Endothelial cell of umbilical vein (primary cell): Measurements from ENCODE around the gene TIMM21. TPM values are rescaled to one million over a fixed set of nuclear protein-coding genes. Genes with fewer than 3 reads are reported as not detected.

Experiments
- BruUV-seq: library from RNA; stranded (reverse); fragments of 400-500 nt; replicated peaks from 2 replicates; lab custom pipeline; 2021; lab: Mats Ljungman, UMichigan
- CTCF ChIA-PET: fragments of 300-600, 350-600 bp; sonication (Branson Sonifier 250); formaldehyde crosslinking; loops from one replicate; lab custom pipeline; 2021; ENCODE audit warnings: antibody characterized with exemption, inconsistent platforms; lab: Charles Lee
- POLR2A ChIA-PET: fragments of 300-600, 350-600 bp; sonication (Branson Sonifier 250); formaldehyde crosslinking; loops from one replicate; lab custom pipeline; 2021; ENCODE audit warnings: antibody characterized with exemption, inconsistent platforms; lab: Charles Lee
- DNase-seq: peaks from one replicate; pipeline ENCODE4 v3.0.0-alpha.2; 2011; ENCODE audit warnings: low read depth, low spot score
- FAIRE-seq: peaks from 2 replicates; lab custom pipeline; 2011; peaks lifted over from hg19 to GRCh38; lab: Jason Lieb, UNC
- H2AFZ ChIP-seq: 2 replicates; pipeline ENCODE4 v1.6.0; 2012; ENCODE audit warnings: low read depth, low read length, control low read depth, inconsistent platforms
- H3K27ac ChIP-seq: 2 replicates; pipeline ENCODE4 v1.5.1; 2011; ENCODE audit warnings: low read depth, mild to moderate bottlenecking, control low read depth, low read length, moderate library complexity; ENCODE audit not compliant: insufficient read depth
- H3K27me3 ChIP-seq, 2 experiments: 2 replicates each; pipeline versions ENCODE4 v1.6.0 to v1.6.1; 2011; ENCODE audit warnings: low read length in 2 of 2, mixed read lengths in 1 of 2; ENCODE audit not compliant: control insufficient read depth in 2 of 2, insufficient read depth in 2 of 2
- H3K36me3 ChIP-seq, 2 experiments: 2 replicates in 1 of 2; 3 replicates in 1 of 2; pipeline ENCODE4 v1.5.1; 2011; ENCODE audit warnings: low read length in 2 of 2, mild to moderate bottlenecking in 1 of 2, moderate library complexity in 1 of 2; ENCODE audit not compliant: control insufficient read depth in 2 of 2, insufficient read depth in 2 of 2; ENCODE audit errors: extremely low read depth in 1 of 2
- H3K4me1 ChIP-seq: 3 replicates; pipeline ENCODE4 v1.5.1; 2011; ENCODE audit warnings: mild to moderate bottlenecking, low read length; ENCODE audit not compliant: control insufficient read depth, insufficient read depth; ENCODE audit errors: extremely low read depth
- H3K4me2 ChIP-seq: 2 replicates; pipeline ENCODE4 v1.6.1; 2011; ENCODE audit warnings: low read length, control low read depth, mixed read lengths; ENCODE audit not compliant: insufficient read depth
- H3K4me3 ChIP-seq, 3 experiments: fragments of 200-600 bp in 1 of 3; sonication (generic), shearing (Covaris generic) in 1 of 3; replicated peaks in 1 of 3; 2 replicates each; pipeline ENCODE4 v1.5.1; 2011 to 2016; ENCODE audit warnings: control low read depth in 3 of 3, low read length in 3 of 3, mild to moderate bottlenecking in 2 of 3, inconsistent platforms in 1 of 3, low read depth in 1 of 3, moderate library complexity in 1 of 3; ENCODE audit not compliant: insufficient read depth in 1 of 3
- H3K79me2 ChIP-seq: 2 replicates; pipeline ENCODE4 v1.6.0; 2012; ENCODE audit warnings: low read length, inconsistent platforms; ENCODE audit not compliant: control insufficient read depth, insufficient read depth
- H3K9ac ChIP-seq: replicated peaks from 2 replicates; pipeline ENCODE3; 2011; ENCODE audit warnings: low read length, control low read depth; ENCODE audit not compliant: insufficient read depth; ENCODE audit errors: extremely low read depth
- H3K9me1 ChIP-seq: replicated peaks from 3 replicates; pipeline ENCODE4 v1.6.0; 2011; ENCODE audit warnings: mild to moderate bottlenecking, low read length; ENCODE audit not compliant: control insufficient read depth, insufficient read depth; ENCODE audit errors: extremely low read depth
- H3K9me3 ChIP-seq: replicated peaks from 2 replicates; pipeline ENCODE4 v1.5.1; 2012; ENCODE audit warnings: low read length, inconsistent platforms; ENCODE audit not compliant: control insufficient read depth, insufficient read depth
- H4K20me1 ChIP-seq: replicated peaks from 2 replicates; pipeline ENCODE3; 2011; ENCODE audit warnings: mild to moderate bottlenecking, low read length; ENCODE audit not compliant: control insufficient read depth, insufficient read depth; ENCODE audit errors: extremely low read depth
- EZH2 ChIP-seq: IDR thresholded peaks from 2 replicates; pipeline ENCODE4 v1.6.1; 2012; ENCODE audit warnings: borderline replicate concordance, low read depth, mild to moderate bottlenecking, moderate library complexity, low read length, inconsistent platforms; ENCODE audit not compliant: severe bottlenecking
- FOS ChIP-seq: IDR thresholded peaks from 2 replicates; pipeline ENCODE4 v1.6.1; 2011; ENCODE audit warnings: mild to moderate bottlenecking, low read length, moderate library complexity, borderline replicate concordance; ENCODE audit not compliant: insufficient read depth
- JUN ChIP-seq: IDR thresholded peaks from 2 replicates; pipeline ENCODE4 v1.6.1; 2011; ENCODE audit warnings: borderline replicate concordance, low read depth; ENCODE audit not compliant: insufficient read length, insufficient read depth
- MYC ChIP-seq: IDR thresholded peaks from one replicate; pipeline ENCODE4 v1.6.1; 2011; ENCODE audit warnings: mild to moderate bottlenecking, low read depth, low read length
- POLR2AphosphoS5 ChIP-seq: IDR thresholded peaks from 2 replicates; pipeline ENCODE4 v1.6.1; 2012; ENCODE audit warnings: low read depth, mild to moderate bottlenecking, control low read depth, low read length, moderate library complexity; ENCODE audit not compliant: insufficient read depth
- dilution Hi-C: fragments of 300-500 bp; cut with MboI; formaldehyde crosslinking; loops from one replicate; pipeline ENCODE4 v1.15.0; 2019; ENCODE audit warnings: low sequenced_read_pairs; ENCODE audit not compliant: extremely low pct_ligation_motif_present
- intact Hi-C: fragments of 100-400 bp; cut with micrococcal nuclease; formaldehyde crosslinking; loops from one replicate; pipeline ENCODE4 v1.10.0; 2022
- polyA plus RNA-seq, 4 experiments: library from polyadenylated mRNA; depleted of rRNA in 3 of 4; stranded (reverse) in 3 of 4; unstranded in 1 of 4; fragments of >200 nt; gene quantifications; 2 replicates each; pipeline versions ENCODE4 v1.2.1 to v1.2.3, GENCODE V29; 2011 to 2012; ENCODE audit warnings: missing spikeins in 1 of 4
- total RNA-seq: library from RNA; stranded (reverse); gene quantifications from 2 replicates; pipeline ENCODE4 v1.2.3, GENCODE V29; 2021
- TF ChIP-seq, protein P1 (sequence below), 2 donors: IDR thresholded peaks; 1 replicate in 1 of 2; 2 replicates in 1 of 2; pipeline ENCODE4 v1.5.1; 2011; ENCODE audit warnings: low read length in 2 of 2, mild to moderate bottlenecking in 2 of 2, moderate library complexity in 2 of 2, control low read depth in 1 of 2, inconsistent platforms in 1 of 2, low read depth in 1 of 2; ENCODE audit not compliant: insufficient read depth in 1 of 2; ENCODE audit errors: extremely low read depth in 1 of 2
- TF ChIP-seq, protein P2 (sequence below): IDR thresholded peaks from 2 replicates; pipeline ENCODE4 v1.6.1; 2011; ENCODE audit not compliant: insufficient read depth, insufficient read length

Gene TIMM21
- total and polyA plus RNA-seq, 2 donors (not counting 3 experiments of a cell fraction or from before 2014, with no cell fraction given) = 22.9 to 38.9 TPM

DNA sequence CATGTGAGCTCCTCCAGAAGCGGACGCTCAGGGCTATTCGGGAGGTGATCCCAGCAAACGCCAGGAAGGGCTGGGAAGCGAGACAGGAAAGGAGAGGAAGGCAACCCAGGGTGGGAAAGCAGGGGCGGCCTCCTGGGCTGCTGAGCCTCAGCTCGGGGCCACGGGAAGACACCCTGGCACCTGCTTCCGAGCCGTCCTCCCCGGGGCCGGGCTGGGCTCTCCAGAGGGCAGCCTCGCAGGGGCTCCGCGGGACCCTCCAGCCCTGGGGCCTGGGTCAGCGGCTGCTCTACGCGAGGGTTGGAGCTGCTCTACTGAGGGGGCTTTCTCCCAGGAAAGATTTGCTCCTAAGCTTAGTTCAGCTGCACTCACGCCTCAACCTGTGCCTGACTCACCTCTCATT, 34.0 kb downstream of the TIMM21 start:
- no peak for TF ChIP-seq FOS
- no peak for TF ChIP-seq JUN
- TF ChIP-seq, protein P1, sequence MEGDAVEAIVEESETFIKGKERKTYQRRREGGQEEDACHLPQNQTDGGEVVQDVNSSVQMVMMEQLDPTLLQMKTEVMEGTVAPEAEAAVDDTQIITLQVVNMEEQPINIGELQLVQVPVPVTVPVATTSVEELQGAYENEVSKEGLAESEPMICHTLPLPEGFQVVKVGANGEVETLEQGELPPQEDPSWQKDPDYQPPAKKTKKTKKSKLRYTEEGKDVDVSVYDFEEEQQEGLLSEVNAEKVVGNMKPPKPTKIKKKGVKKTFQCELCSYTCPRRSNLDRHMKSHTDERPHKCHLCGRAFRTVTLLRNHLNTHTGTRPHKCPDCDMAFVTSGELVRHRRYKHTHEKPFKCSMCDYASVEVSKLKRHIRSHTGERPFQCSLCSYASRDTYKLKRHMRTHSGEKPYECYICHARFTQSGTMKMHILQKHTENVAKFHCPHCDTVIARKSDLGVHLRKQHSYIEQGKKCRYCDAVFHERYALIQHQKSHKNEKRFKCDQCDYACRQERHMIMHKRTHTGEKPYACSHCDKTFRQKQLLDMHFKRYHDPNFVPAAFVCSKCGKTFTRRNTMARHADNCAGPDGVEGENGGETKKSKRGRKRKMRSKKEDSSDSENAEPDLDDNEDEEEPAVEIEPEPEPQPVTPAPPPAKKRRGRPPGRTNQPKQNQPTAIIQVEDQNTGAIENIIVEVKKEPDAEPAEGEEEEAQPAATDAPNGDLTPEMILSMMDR (IDR thresholded peaks at IDR 0.05; ENCODE audit: extremely low read depth in 1 of 2, insufficient read depth in 1 of 2, low read depth in 1 of 2, low read length in 2 of 2) = no peak
- no peak for TF ChIP-seq POLR2AphosphoS5
- TF ChIP-seq, protein P2, sequence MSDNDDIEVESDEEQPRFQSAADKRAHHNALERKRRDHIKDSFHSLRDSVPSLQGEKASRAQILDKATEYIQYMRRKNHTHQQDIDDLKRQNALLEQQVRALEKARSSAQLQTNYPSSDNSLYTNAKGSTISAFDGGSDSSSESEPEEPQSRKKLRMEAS = no peak
- no peak for TF ChIP-seq MYC
- TF ChIP-seq EZH2 = no peak
- H3K79me2 ChIP-seq = no peaks in the 10 kb centered on the region
- peaks cover 0 to 1% of the 10 kb centered on the region in 2 experiments for H3K27me3 ChIP-seq
- no peaks in the 10 kb centered on the region for H3K4me1 ChIP-seq
- ChIA-PET CTCF (no interaction called here), POLR2A (no interaction called here)
- H3K4me2 ChIP-seq = no peak overlapping the region
- no peaks in the 10 kb centered on the region for H3K9me3 ChIP-seq
- H4K20me1 ChIP-seq = no peaks in the 10 kb centered on the region
- FAIRE-seq = no peak
- no peak overlapping the region for H3K4me3 ChIP-seq
- no peaks in the 10 kb centered on the region for H3K9me1 ChIP-seq
- intact Hi-C loops (no loop called here), dilution Hi-C loops (no loop called here)
- no peaks in the 10 kb centered on the region for H3K36me3 ChIP-seq
- no peak overlapping the region for H3K27ac ChIP-seq
- H2AFZ ChIP-seq = no peak overlapping the region
- no peak overlapping the region for H3K9ac ChIP-seq
- BruUV-seq = no TSS peak
- DNase-seq = no peak
